ENCODE results near the gene TNK2. TPM values are rescaled to one million over a fixed set of nuclear protein-coding genes. Genes with fewer than 3 reads are reported as not detected.
"Not testable (repeated sequence)": the region's sequence is repeated elsewhere in the genome, so short reads cannot be mapped to it uniquely, and the experiment has no call there.

TNK2 gene
- total and polyA plus RNA-seq, 7 donors: 37.1 to 322 (median 67.1) TPM

DNA sequence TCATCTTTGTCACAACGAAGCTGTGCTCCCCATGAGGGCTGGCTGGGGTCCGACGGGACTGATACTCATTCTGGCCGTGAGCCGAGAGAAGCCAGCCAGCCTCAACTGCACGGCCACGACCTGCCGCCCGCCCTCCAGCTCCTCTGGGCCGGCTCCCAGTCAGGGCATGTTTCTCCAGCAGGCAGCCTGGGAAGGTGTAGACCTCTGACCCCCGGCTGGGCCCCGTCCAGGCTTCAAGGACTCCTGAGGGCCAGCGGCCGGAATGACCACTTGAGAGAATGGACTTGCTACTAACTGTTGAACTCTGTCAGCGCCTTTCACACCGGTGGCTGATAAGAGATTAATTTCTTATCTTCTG lies 78.5 kb downstream of the TNK2 start:
- Histone ChIP-seq H3K27ac (no peak overlapping the region), H3K36me3 (ENCODE audit: insufficient read depth in 1 of 2, low read depth in 1 of 2) (no peaks in the 10 kb centered on the region), H3K27me3 (ENCODE audit: insufficient read depth in 3 of 3, low read length in 2 of 3) (peaks cover 0 to 3% (median 0%) of the 10 kb centered on the region in 3 donors), H3K4me1 (no peaks in the 10 kb centered on the region), H3K4me3 (no peak overlapping the region), H3K9me3 (no peaks in the 10 kb centered on the region)
- intact Hi-C loops (cut with DNase I): no loop called here
- DNase-seq (peak in 1 of 2 donors; percentile 34), ATAC-seq (no peak)
- TF ChIP-seq, protein P1, sequence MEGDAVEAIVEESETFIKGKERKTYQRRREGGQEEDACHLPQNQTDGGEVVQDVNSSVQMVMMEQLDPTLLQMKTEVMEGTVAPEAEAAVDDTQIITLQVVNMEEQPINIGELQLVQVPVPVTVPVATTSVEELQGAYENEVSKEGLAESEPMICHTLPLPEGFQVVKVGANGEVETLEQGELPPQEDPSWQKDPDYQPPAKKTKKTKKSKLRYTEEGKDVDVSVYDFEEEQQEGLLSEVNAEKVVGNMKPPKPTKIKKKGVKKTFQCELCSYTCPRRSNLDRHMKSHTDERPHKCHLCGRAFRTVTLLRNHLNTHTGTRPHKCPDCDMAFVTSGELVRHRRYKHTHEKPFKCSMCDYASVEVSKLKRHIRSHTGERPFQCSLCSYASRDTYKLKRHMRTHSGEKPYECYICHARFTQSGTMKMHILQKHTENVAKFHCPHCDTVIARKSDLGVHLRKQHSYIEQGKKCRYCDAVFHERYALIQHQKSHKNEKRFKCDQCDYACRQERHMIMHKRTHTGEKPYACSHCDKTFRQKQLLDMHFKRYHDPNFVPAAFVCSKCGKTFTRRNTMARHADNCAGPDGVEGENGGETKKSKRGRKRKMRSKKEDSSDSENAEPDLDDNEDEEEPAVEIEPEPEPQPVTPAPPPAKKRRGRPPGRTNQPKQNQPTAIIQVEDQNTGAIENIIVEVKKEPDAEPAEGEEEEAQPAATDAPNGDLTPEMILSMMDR (IDR thresholded peaks at IDR 0.05): no peak
- WGBS, 3 donors: 71 to 77% (median 73%) methylated on average over 16 of the region's 16 CpGs

DNA sequence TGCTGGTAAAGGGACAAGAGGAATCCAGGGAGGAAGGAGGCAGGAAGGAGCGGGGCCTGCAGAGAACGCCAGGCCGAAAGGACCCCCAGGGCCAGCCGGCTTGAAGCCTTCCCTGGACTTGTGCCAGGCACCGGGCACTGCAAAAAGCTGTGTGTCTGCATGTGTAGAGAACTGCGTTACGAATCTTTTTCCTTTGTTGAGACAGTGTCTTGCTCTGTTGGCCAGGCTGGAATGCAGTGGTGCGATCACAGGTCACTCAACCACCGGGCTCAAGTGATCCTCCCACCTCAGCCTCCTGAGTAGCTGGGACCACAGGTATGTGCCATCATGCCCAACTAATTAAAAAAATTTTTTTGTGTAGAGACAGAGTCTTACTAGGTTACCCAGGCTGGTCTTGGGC lies 79.6 kb downstream of the TNK2 start:
- 53 to 66% (median 57%) methylated on average over 9 of the region's 9 CpGs for WGBS, 3 donors
- Histone ChIP-seq H3K4me1 (no peaks in the 10 kb centered on the region), H3K27ac (no peak overlapping the region), H3K4me3 (no peak overlapping the region), H3K36me3 (ENCODE audit: insufficient read depth in 1 of 2, low read depth in 1 of 2) (no peaks in the 10 kb centered on the region), H3K9me3 (no peaks in the 10 kb centered on the region), H3K27me3 (ENCODE audit: insufficient read depth in 3 of 3, low read length in 2 of 3) (no peaks in the 10 kb centered on the region)
- ATAC-seq (no peak), DNase-seq (peak in 1 of 2 donors; percentile 40)
- TF ChIP-seq, protein P1 (IDR thresholded peaks at IDR 0.05): no peak
- intact Hi-C loops (cut with DNase I): no loop called here

DNA sequence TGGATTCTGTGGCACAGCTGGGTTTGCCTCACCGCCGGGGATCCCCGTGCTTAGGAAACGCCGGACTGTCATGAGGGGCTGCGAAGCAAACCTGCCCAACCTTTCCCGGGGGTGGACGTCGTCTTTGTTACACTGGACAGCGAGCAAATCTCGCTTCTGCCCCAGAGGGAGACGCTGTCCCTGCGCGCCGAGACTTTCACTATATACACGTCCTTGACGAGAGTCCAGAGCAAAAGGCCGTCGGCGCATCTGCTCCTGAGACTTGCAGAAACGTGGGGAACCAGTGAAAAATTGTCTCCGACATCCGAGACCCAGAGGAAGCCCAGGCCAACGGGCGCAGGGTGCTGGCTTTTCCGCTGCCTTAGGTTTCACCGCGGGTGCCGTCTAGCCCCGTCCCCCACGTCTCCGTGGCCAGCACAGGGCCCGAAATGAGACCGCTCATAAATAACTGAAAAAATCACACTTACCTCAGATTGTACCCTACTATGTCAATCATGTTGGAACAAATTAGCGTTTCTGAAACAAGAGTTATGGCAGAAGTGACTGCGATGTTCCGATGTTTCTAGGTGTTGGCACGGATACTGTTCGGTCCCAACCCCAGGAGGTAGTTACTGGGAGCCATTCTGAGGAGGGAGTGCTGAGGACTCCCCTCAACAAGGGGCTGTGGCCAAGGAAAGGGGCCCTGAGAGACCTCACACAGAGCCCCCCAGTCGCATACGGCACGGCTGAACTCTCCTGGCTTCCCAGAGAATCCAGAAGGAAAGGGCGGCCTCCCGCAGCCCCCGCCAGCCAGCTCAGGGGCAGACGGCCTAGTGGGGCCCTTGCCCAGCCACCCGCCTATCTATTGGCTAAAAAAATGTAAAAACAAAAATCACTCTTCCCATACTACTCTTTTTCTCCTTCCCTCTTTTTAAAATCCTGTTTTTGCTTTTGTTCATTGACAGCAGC lies 82.2 kb downstream of the TNK2 start:
- H3K36me3 ChIP-seq (ENCODE audit: insufficient read depth in 1 of 2, low read depth in 1 of 2): no peaks in the 10 kb centered on the region
- intact Hi-C loops (cut with DNase I): no loop called here
- DNase-seq: peak in 1 of 2 donors; percentile 46
- H3K4me1 ChIP-seq: no peaks in the 10 kb centered on the region
- no peaks in the 10 kb centered on the region for H3K9me3 ChIP-seq
- ATAC-seq: no peak
- TF ChIP-seq, protein P1 (IDR thresholded peaks at IDR 0.05): no peak
- no peak overlapping the region for H3K4me3 ChIP-seq
- no peak overlapping the region for H3K27ac ChIP-seq
- no peaks in the 10 kb centered on the region for H3K27me3 ChIP-seq (ENCODE audit: insufficient read depth in 3 of 3, low read length in 2 of 3)
- 89 to 93% (median 90%) methylated on average over 47 of the region's 47 CpGs for WGBS, 3 donors

DNA sequence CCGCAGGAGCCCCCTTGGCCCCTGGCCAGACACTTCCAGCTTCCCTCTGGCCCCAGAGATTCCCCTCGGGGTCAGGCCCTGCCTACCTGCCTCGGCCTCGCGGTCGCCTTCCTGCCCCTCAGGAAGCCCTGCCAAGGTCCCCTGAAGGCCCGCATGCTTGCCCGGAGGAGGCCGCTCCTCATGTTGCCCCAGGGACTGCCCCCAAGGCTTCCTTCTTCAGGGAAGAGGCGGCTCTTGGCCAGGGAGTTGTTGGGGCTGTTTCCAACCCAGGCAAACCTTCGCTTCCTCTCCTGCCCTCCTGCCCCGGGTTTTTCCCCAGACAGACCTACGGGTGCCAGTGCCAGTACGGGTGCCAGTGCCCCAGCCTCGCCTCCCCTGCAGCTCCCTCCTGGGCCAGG lies 83.2 kb downstream of the TNK2 start:
- no peaks in the 10 kb centered on the region for H3K9me3 ChIP-seq
- H3K4me3 ChIP-seq: no peak overlapping the region
- intact Hi-C loops (cut with DNase I): no loop called here
- TF ChIP-seq, protein P1 (IDR thresholded peaks at IDR 0.05): no peak
- no peaks in the 10 kb centered on the region for H3K27me3 ChIP-seq (ENCODE audit: insufficient read depth in 3 of 3, low read length in 2 of 3)
- H3K4me1 ChIP-seq: no peaks in the 10 kb centered on the region
- no peak overlapping the region for H3K27ac ChIP-seq
- ATAC-seq (no peak), DNase-seq (peak in 1 of 2 donors; percentile 31)
- no peaks in the 10 kb centered on the region for H3K36me3 ChIP-seq (ENCODE audit: insufficient read depth in 1 of 2, low read depth in 1 of 2)
- WGBS, 3 donors: 64 to 70% (median 70%) methylated on average over 14 to 15 of the region's 15 CpGs

DNA sequence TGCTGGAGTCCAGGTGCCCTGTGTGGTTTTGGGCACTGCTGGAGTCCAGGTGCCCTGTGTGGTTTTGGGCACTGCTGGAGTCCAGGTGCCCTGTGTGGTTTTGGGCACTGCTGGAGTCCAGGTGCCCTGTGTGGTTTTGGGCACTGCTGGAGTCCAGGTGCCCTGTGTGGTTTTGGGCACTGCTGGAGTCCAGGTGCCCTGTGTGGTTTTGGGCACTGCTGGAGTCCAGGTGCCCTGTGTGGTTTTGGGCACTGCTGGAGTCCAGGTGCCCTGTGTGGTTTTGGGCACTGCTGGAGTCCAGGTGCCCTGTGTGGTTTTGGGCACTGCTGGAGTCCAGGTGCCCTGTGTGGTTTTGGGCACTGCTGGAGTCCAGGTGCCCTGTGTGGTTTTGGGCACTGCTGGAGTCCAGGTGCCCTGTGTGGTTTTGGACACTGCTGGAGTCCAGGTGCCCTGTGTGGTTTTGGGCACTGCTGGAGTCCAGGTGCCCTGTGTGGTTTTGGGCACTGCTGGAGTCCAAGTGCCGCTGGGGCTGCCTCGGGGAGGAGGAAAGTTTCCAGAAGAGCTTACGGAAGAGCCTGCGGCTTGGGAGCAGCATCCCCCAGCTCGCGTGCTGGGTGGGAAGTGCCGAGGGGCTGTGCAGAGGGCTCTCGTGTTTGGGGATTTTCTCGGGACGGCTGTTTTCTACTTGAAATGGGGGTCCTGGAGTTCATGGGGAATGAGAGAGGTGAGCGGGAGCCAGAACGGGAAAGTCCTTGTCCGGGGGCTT lies 83.7 kb downstream of the TNK2 start:
- H3K27me3 ChIP-seq (ENCODE audit: insufficient read depth in 3 of 3, low read length in 2 of 3): not testable (repeated sequence)
- 56 to 61% (median 57%) methylated on average over 13 of the region's 13 CpGs for WGBS, 3 donors

More for the DNA sequence above, 83.7 kb downstream of the TNK2 start:
- H3K4me3 ChIP-seq; H3K9me3 ChIP-seq; ATAC-seq; H3K4me1 ChIP-seq; DNase-seq; H3K36me3 ChIP-seq (ENCODE audit: insufficient read depth in 1 of 2, low read depth in 1 of 2); H3K27ac ChIP-seq; intact Hi-C loops (cut with DNase I): not testable (repeated sequence)

Measured in psoas muscle (tissue), 8 donors.